Immature natural killer cell (primary cell): Measurements from ENCODE around the gene ENPP1. TPM values are rescaled to one million over a fixed set of nuclear protein-coding genes. Genes with fewer than 3 reads are reported as not detected.
"Not testable (repeated sequence)": the region's sequence is repeated elsewhere in the genome, so short reads cannot be mapped to it uniquely, and the experiment has no call there.

Experiments
- DNase-seq, 3 donors: peaks; one replicate each; pipeline ENCODE4 v3.0.0; 2022; ENCODE audit warnings: mixed read lengths in 1 of 3
- H3K27ac Mint-ChIP-seq, 6 donors: one replicate each; pipeline ENCODE4 v1.8.0; 2020; ENCODE audit warnings: mixed read lengths in 6 of 6, mild to moderate bottlenecking in 5 of 6, inconsistent platforms in 4 of 6, moderate library complexity in 3 of 6
- H3K27me3 Mint-ChIP-seq, 3 donors: one replicate each; pipeline ENCODE4 v1.8.0; 2020 to 2021; ENCODE audit warnings: low read depth in 3 of 3, mild to moderate bottlenecking in 3 of 3, mixed read lengths in 3 of 3, moderate library complexity in 3 of 3, inconsistent platforms in 1 of 3
- H3K36me3 Mint-ChIP-seq, 3 donors: one replicate each; pipeline ENCODE4 v1.8.0; 2020; ENCODE audit warnings: mixed read lengths in 3 of 3, inconsistent platforms in 2 of 3, mild to moderate bottlenecking in 2 of 3
- H3K4me1 Mint-ChIP-seq, 2 donors: one replicate each; pipeline ENCODE4 v1.8.0; 2020; ENCODE audit warnings: inconsistent platforms in 2 of 2, mild to moderate bottlenecking in 2 of 2, mixed read lengths in 2 of 2, moderate library complexity in 1 of 2
- H3K4me3 Mint-ChIP-seq, 5 donors: one replicate each; pipeline ENCODE4 v1.8.0; 2020; ENCODE audit warnings: mild to moderate bottlenecking in 5 of 5, mixed read lengths in 5 of 5, inconsistent platforms in 3 of 5, moderate library complexity in 3 of 5
- H3K9me3 Mint-ChIP-seq, 6 donors: one replicate each; pipeline ENCODE4 v1.8.0; 2020; ENCODE audit warnings: mild to moderate bottlenecking in 6 of 6, mixed read lengths in 6 of 6, inconsistent platforms in 4 of 6, moderate library complexity in 3 of 6
- polyA plus RNA-seq, 3 donors: library from polyadenylated mRNA; unstranded; fragments of 300-500 nt; fragmentation: Illumina TruSeq; gene quantifications; one replicate each; pipeline ENCODE4 v1.2.3, GENCODE V29; 2021

ENPP1 gene
- polyA plus RNA-seq, 3 donors from 2014 or later = 0.29 to 2.5 (median 1.3) TPM

- Mint-ChIP-seq H3K4me1 (no peaks in the 10 kb centered on the region), H3K36me3 (no peaks in the 10 kb centered on the region), H3K27ac (no peak overlapping the region), H3K27me3 (peaks cover 2 to 3% (median 3%) of the 10 kb centered on the region in 3 donors), H3K4me3 (no peak overlapping the region), H3K9me3 (no peaks in the 10 kb centered on the region)
- no peak for DNase-seq
Measured at GRCh38 chr6:131883016-131883415, 75.2 kb downstream of the ENPP1 start.

GRCh38 chr6:131885237-131885636, 77.4 kb downstream of the ENPP1 start:
- no peak for DNase-seq
- Mint-ChIP-seq H3K27me3 (peaks cover 0 to 3% (median 3%) of the 10 kb centered on the region in 3 donors), H3K36me3 (no peaks in the 10 kb centered on the region), H3K4me1 (no peaks in the 10 kb centered on the region), H3K4me3 (no peak overlapping the region), H3K27ac (no peak overlapping the region), H3K9me3 (no peaks in the 10 kb centered on the region)

GRCh38 chr6:131886517-131886916, 78.7 kb downstream of the ENPP1 start:
- H3K4me1 Mint-ChIP-seq = no peaks in the 10 kb centered on the region
- H3K27me3 Mint-ChIP-seq = peaks cover 0 to 3% (median 0%) of the 10 kb centered on the region in 3 donors
- H3K4me3 Mint-ChIP-seq = no peak overlapping the region
- DNase-seq = no peak
- H3K27ac Mint-ChIP-seq = no peak overlapping the region
- H3K9me3 Mint-ChIP-seq = no peaks in the 10 kb centered on the region
- no peaks in the 10 kb centered on the region for H3K36me3 Mint-ChIP-seq

GRCh38 chr6:131890091-131890490, 82.3 kb downstream of the ENPP1 start:
- H3K9me3 Mint-ChIP-seq = peaks cover 0 to 2% (median 0%) of the 10 kb centered on the region in 6 donors
- H3K27me3 Mint-ChIP-seq = peaks cover 0 to 4% (median 2%) of the 10 kb centered on the region in 3 donors
- H3K36me3 Mint-ChIP-seq = no peaks in the 10 kb centered on the region
- H3K4me3 Mint-ChIP-seq = no peak overlapping the region
- H3K4me1 Mint-ChIP-seq = no peaks in the 10 kb centered on the region
- H3K27ac Mint-ChIP-seq = no peak overlapping the region
- no peak for DNase-seq

- Mint-ChIP-seq H3K27me3 (peaks cover 2 to 8% (median 7%) of the 10 kb centered on the region in 3 donors), H3K4me3 (no peak overlapping the region), H3K36me3 (no peaks in the 10 kb centered on the region), H3K27ac (no peak overlapping the region), H3K4me1 (no peaks in the 10 kb centered on the region), H3K9me3 (peaks cover 0 to 2% (median 0%) of the 10 kb centered on the region in 6 donors)
- no peak for DNase-seq
Measured at GRCh38 chr6:131893198-131893597, 85.4 kb downstream of the ENPP1 start.

- Mint-ChIP-seq H3K4me3 (no peak overlapping the region), H3K27me3 (peaks cover 2 to 8% (median 7%) of the 10 kb centered on the region in 3 donors), H3K4me1 (no peaks in the 10 kb centered on the region), H3K36me3 (no peaks in the 10 kb centered on the region), H3K27ac (no peak overlapping the region), H3K9me3 (peaks cover 0 to 2% (median 0%) of the 10 kb centered on the region in 6 donors)
- DNase-seq = no peak
Measured at GRCh38 chr6:131894493-131895424, 86.9 kb downstream of the ENPP1 start.

- no peak overlapping the region for H3K4me3 Mint-ChIP-seq
- no peaks in the 10 kb centered on the region for H3K36me3 Mint-ChIP-seq
- H3K4me1 Mint-ChIP-seq = no peaks in the 10 kb centered on the region
- peaks cover 2 to 9% (median 7%) of the 10 kb centered on the region in 3 donors for H3K27me3 Mint-ChIP-seq
- H3K27ac Mint-ChIP-seq = no peak overlapping the region
- peaks cover 0 to 2% (median 0%) of the 10 kb centered on the region in 6 donors for H3K9me3 Mint-ChIP-seq
- no peak for DNase-seq
Measured at GRCh38 chr6:131897050-131897435, 89.2 kb downstream of the ENPP1 start.

GRCh38 chr6:131897621-131898020, 89.8 kb downstream of the ENPP1 start:
- Mint-ChIP-seq H3K4me3 (no peak overlapping the region), H3K27me3 (peaks cover 2 to 9% (median 9%) of the 10 kb centered on the region in 3 donors), H3K36me3 (no peaks in the 10 kb centered on the region), H3K4me1 (no peaks in the 10 kb centered on the region), H3K27ac (no peak overlapping the region), H3K9me3 (peaks cover 0 to 2% (median 0%) of the 10 kb centered on the region in 6 donors)
- no peak for DNase-seq

GRCh38 chr6:131898718-131899117, 90.9 kb downstream of the ENPP1 start:
- peaks cover 4 to 9% (median 6%) of the 10 kb centered on the region in 3 donors for H3K27me3 Mint-ChIP-seq
- no peaks in the 10 kb centered on the region for H3K4me1 Mint-ChIP-seq
- no peaks in the 10 kb centered on the region for H3K36me3 Mint-ChIP-seq
- no peak for DNase-seq
- H3K4me3 Mint-ChIP-seq = no peak overlapping the region
- no peaks in the 10 kb centered on the region for H3K9me3 Mint-ChIP-seq
- H3K27ac Mint-ChIP-seq = no peak overlapping the region

GRCh38 chr6:131900231-131900630, 92.4 kb downstream of the ENPP1 start:
- no peak for DNase-seq
- H3K4me3 Mint-ChIP-seq = no peak overlapping the region
- no peaks in the 10 kb centered on the region for H3K9me3 Mint-ChIP-seq
- no peaks in the 10 kb centered on the region for H3K36me3 Mint-ChIP-seq
- H3K27ac Mint-ChIP-seq = no peak overlapping the region
- H3K27me3 Mint-ChIP-seq = peaks cover 3 to 17% (median 16%) of the 10 kb centered on the region in 3 donors
- no peaks in the 10 kb centered on the region for H3K4me1 Mint-ChIP-seq

- not testable (repeated sequence) for H3K9me3 Mint-ChIP-seq, H3K4me1 Mint-ChIP-seq, H3K36me3 Mint-ChIP-seq, DNase-seq, H3K4me3 Mint-ChIP-seq, H3K27ac Mint-ChIP-seq
- H3K27me3 Mint-ChIP-seq = peaks cover 4 to 17% (median 17%) of the 10 kb centered on the region in 3 donors
Measured at GRCh38 chr6:131901326-131901873, 93.6 kb downstream of the ENPP1 start.

- H3K27me3 Mint-ChIP-seq = peaks cover 7 to 20% (median 20%) of the 10 kb centered on the region in 3 donors
- H3K9me3 Mint-ChIP-seq = not testable (repeated sequence)
Measured at GRCh38 chr6:131903734-131904133, 95.9 kb downstream of the ENPP1 start.

GRCh38 chr6:131908787-131909186, 101.0 kb downstream of the ENPP1 start:
- H3K4me3 Mint-ChIP-seq, DNase-seq, H3K27ac Mint-ChIP-seq, H3K36me3 Mint-ChIP-seq, H3K9me3 Mint-ChIP-seq: not testable (repeated sequence)
- peaks cover 10 to 21% of the 10 kb centered on the region in 2 donors for H3K4me1 Mint-ChIP-seq
- H3K27me3 Mint-ChIP-seq = peaks cover 13 to 36% (median 31%) of the 10 kb centered on the region in 3 donors

More at GRCh38 chr6:131903734-131904133, 95.9 kb downstream of the ENPP1 start:
- not testable (repeated sequence) for DNase-seq, H3K4me3 Mint-ChIP-seq, H3K4me1 Mint-ChIP-seq, H3K36me3 Mint-ChIP-seq, H3K27ac Mint-ChIP-seq
